Esophagus squamous epithelium (tissue), 4 donors: ENCODE measurements around the gene ATF4.
A peak's percentile ranks its signal among the peaks of the same experiment; 100 is the strongest.

Experiments used
- CTCF ChIP-seq, 6 experiments: fragments of 450-650 bp in 4 of 6; fragments of 200-600 bp in 2 of 6; sonication (generic) in 2 of 6; IDR thresholded peaks; one replicate each; pipeline ENCODE4 v1.5.1; 2016 to 2019; ENCODE audit warnings: antibody characterized with exemption in 6 of 6, mild to moderate bottlenecking in 4 of 6, moderate library complexity in 4 of 6
- POLR2A ChIP-seq, 4 donors: fragments of 450-650 bp; IDR thresholded peaks; one replicate each; pipeline ENCODE4 v1.6.1; 2017; ENCODE audit warnings: antibody characterized with exemption in 4 of 4, mild to moderate bottlenecking in 4 of 4, moderate library complexity in 3 of 4

GRCh38 chr22:39502109-39502788, 18.1 kb upstream of the ATF4 start, which contains the start of gene MIEF1:
- TF ChIP-seq CTCF (IDR thresholded peaks at IDR 0.05), result peak in 1 of 6 experiments; percentile 8
- peak in 1 of 4 donors; percentile 58 for TF ChIP-seq POLR2A (IDR thresholded peaks at IDR 0.05)
